Mammary epithelial cell (primary cell): ENCODE results near the gene PNPLA3.
"Not testable (repeated sequence)": the region's sequence is repeated elsewhere in the genome, so short reads cannot be mapped to it uniquely, and the experiment has no call there.

ENCODE experiments used
- CTCF ChIP-seq, 2 donors: IDR thresholded peaks in 1 of 2; conservative IDR thresholded peaks in 1 of 2; 2 replicates each; pipeline ENCODE4 v1.5.1; 2011 to 2012; ENCODE audit warnings: inconsistent platforms in 2 of 2, low read length in 2 of 2, mild to moderate bottlenecking in 2 of 2, control low read depth in 1 of 2, low read depth in 1 of 2; ENCODE audit not compliant: insufficient read depth in 1 of 2; ENCODE audit errors: extremely low read depth in 1 of 2
- EZH2 ChIP-seq: IDR thresholded peaks from 2 replicates; pipeline ENCODE4 v1.6.1; 2012; ENCODE audit warnings: low read length, inconsistent platforms, borderline replicate concordance

DNA sequence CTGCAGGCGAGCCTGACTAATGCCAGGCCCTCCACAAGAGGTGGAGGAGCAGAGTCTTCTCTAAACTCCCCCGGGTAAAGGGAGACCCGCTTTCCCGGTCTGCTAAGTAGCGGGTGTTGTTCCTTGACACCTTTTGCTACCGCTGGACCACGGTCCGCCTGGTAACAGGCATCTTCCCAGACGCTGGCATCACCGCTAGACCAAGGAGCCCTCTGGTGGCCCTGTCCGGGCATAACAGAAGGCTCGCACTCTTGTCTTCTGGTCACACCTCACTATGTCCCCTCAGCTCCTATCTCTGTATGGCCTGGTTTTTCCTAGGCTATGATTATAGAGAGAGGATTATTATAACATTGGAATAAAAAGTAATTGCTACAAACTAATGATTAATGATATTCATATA is 19.2 kb upstream of the PNPLA3 start:
- TF ChIP-seq EZH2: not testable (repeated sequence)
- TF ChIP-seq CTCF (conservative IDR thresholded peaks at IDR 0.05 in 1 of 2, IDR thresholded peaks at IDR 0.05 in 1 of 2; ENCODE audit: extremely low read depth in 1 of 2, insufficient read depth in 1 of 2, low read depth in 1 of 2, low read length in 2 of 2): peak in 1 of 2 donors; percentile 38
